Duodenal mucosa (tissue), 2 donors: ENCODE results near the gene DMRTA2.

Experiments used
- H3K27ac ChIP-seq: one replicate; pipeline ENCODE4 v1.7.0; 2013; ENCODE audit warnings: low read depth, low read length
- H3K27me3 ChIP-seq, 2 donors: one replicate each; pipeline ENCODE4 v1.7.0; 2013; ENCODE audit warnings: low read length in 2 of 2, control low read depth in 1 of 2; ENCODE audit not compliant: insufficient read depth in 2 of 2, control insufficient read depth in 1 of 2
- H3K36me3 ChIP-seq, 2 donors: one replicate each; pipeline ENCODE4 v1.7.0; 2013; ENCODE audit warnings: low read length in 2 of 2, control low read depth in 1 of 2; ENCODE audit not compliant: insufficient read depth in 2 of 2, control insufficient read depth in 1 of 2
- H3K4me1 ChIP-seq, 2 donors: one replicate each; pipeline ENCODE4 v1.7.0; 2013; ENCODE audit warnings: low read length in 2 of 2, control low read depth in 1 of 2; ENCODE audit not compliant: insufficient read depth in 2 of 2, control insufficient read depth in 1 of 2
- H3K4me3 ChIP-seq, 2 donors: one replicate each; pipeline ENCODE4 v1.7.0; 2013; ENCODE audit warnings: low read length in 2 of 2, low read depth in 1 of 2
- H3K9ac ChIP-seq, 2 donors: one replicate each; pipeline ENCODE4 v1.7.0; 2013; ENCODE audit warnings: low read length in 2 of 2, low read depth in 1 of 2
- H3K9me3 ChIP-seq, 2 donors: one replicate each; pipeline ENCODE4 v1.7.0; 2013; ENCODE audit warnings: low read length in 2 of 2, control low read depth in 1 of 2; ENCODE audit not compliant: control insufficient read depth in 1 of 2

DMRTA2 gene

DNA sequence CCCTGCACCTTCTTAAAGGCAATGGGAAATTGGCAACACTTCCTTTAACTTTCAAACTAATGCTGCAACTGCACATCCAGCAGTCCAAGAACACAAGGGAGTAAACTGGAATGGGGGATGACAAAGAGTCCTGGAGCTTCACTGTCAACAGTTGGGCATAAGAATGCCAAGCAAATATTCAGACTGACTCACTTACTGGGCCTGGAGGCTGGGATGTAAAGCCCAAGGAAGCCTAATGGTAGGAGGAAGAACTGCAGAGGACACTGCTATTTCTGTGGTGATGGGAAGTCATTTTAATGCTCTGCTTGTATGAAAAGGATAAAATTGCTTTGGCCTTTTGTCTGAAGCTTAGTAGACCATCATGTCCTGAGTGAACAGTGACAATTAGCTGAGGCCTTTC is 15.7 kb upstream of the DMRTA2 start:
- Histone ChIP-seq H3K9ac (no peak overlapping the region), H3K36me3 (peaks cover 0 to 23% of the 10 kb centered on the region in 2 donors), H3K4me1 (no peaks in the 10 kb centered on the region), H3K27ac (no peak overlapping the region), H3K4me3 (no peak overlapping the region), H3K27me3 (peaks cover 0 to under 1% of the 10 kb centered on the region in 2 donors), H3K9me3 (no peaks in the 10 kb centered on the region)

DNA sequence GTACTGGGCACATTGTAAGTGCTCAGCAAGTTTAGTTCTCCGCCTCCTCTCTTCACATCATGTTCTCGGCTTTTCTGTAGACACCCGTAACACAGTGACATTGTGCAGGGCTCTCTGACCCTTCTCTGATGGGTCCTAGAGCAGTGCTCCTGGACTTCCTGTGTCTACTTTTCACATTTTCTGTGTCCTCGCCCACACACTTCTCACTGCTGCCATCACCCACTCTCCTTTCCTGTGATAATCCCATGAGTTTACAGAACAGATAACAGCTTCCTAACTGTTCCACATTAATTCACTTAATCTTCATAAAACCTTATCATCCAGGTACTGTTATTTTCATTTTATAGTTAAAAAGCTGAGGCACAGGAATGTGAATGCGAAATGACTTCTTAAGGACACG is 13.2 kb upstream of the DMRTA2 start:
- Histone ChIP-seq H3K27me3 (peaks cover 6 to 24% of the 10 kb centered on the region in 2 donors), H3K27ac (no peak overlapping the region), H3K36me3 (peaks cover 0 to 23% of the 10 kb centered on the region in 2 donors), H3K9ac (no peak overlapping the region), H3K4me3 (no peak overlapping the region), H3K9me3 (no peaks in the 10 kb centered on the region), H3K4me1 (no peaks in the 10 kb centered on the region)

DNA sequence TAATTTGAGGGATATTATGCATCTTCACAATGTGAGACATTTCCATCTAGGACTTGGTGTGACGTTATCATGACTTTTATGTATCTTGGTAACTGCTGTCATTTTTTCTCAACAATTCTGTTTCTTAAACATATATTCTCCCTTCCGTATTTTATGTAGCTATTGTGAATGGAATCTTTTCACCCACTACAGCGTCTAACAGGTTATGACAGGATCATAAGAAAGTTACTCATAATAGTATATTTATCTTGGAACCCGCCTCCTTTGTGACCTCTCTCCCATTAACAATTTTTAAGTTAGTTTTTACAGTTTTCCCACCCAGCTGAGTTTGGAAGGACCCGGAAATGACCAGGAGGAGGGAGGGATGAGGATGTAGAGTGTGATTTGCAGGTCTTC is 6.8 kb upstream of the DMRTA2 start:
- Histone ChIP-seq H3K4me3 (no peak overlapping the region), H3K27me3 (peaks cover 65 to 88% of the 10 kb centered on the region in 2 donors), H3K9ac (no peak overlapping the region), H3K9me3 (no peaks in the 10 kb centered on the region), H3K27ac (no peak overlapping the region), H3K4me1 (peaks cover 5 to 11% of the 10 kb centered on the region in 2 donors), H3K36me3 (no peaks in the 10 kb centered on the region)

DNA sequence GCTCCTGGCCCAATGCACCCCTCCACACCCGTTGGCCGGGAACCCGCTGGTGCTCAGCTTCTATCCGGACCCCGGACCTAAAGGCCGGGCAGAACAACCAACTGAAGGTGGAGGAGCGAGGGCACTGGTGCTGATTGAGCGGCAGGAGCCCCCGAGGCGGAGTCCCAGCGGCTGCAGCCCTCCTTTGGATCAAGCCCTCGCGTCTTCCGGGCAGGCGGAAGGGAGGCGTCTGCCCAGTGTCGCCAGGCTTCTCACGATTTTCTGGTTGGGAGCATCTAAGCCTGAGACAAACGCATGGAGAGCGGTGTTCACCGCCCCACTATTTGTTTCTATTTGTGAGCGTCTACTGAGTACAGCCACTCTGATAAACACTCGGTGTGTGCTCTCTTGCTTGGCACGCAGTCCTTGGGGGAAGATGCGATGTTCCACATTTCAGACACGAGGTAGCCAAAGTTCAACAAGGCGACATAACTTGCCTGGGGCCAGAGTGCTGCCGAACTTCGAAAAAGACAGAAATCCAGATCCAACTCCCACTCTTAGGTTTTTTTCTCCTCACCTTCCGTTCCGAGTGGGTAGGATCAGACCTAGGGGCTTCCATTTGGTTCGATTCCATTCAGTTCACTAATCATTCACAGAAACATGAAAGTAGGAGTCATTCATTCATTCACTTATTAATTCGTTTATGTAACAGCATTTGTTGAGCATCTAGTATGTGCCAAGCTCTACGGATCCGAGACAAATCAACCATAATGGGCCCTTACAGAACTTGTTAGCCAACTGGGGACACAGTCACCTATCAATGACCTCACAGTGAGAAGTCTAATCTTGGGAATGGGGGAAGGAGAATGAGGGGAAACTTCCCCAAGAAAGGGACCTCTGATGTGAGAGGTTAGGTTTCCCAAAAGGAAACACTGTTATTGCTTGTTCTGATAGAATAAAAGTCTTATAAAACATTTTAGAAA is 4.9 kb upstream of the DMRTA2 start:
- H3K4me3 ChIP-seq: no peak overlapping the region
- no peak overlapping the region for H3K27ac ChIP-seq
- H3K36me3 ChIP-seq: no peaks in the 10 kb centered on the region
- H3K27me3 ChIP-seq: peaks cover 82 to 100% of the 10 kb centered on the region in 2 donors
- peaks cover 19% of the 10 kb centered on the region in 2 donors for H3K4me1 ChIP-seq
- H3K9ac ChIP-seq: no peak overlapping the region
- no peaks in the 10 kb centered on the region for H3K9me3 ChIP-seq

DNA sequence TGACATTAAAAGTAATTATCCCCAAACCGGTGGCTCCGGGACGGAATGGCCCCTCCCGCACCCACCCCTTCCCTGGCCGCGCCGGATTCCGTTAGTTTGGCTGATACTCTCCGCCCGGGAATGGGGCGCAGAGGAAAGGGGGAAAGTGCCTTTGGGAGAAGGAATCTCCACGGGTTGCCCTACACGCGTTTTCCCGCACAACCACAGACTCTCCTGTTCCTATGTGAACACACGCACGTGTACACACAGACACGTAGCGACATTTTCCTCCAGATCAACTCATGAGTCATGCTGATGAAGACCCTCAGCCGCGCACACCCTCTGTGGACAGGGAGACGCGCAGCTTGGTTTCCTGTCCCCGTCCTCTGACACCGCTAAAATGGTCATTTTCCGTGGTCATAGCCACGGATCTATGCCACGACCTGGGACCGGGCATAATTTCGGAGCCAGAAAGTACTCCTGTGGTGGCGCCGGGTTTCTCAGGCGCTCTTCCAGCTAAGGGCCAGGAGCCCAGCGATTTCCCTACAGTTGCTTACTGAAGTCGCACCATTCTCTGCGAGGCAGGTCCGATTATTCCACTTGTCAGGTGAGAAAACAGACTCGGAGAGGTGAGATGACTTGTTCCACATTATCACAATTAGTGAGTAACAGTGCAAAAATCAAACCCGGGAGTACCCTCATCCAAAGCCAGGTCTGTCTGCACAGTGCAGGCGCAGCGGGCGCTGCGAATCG is 4.0 kb upstream of the DMRTA2 start:
- Histone ChIP-seq H3K27me3 (peaks cover 91 to 100% of the 10 kb centered on the region in 2 donors), H3K4me3 (no peak overlapping the region), H3K9me3 (no peaks in the 10 kb centered on the region), H3K4me1 (peaks cover 19% of the 10 kb centered on the region in 2 donors), H3K27ac (no peak overlapping the region), H3K9ac (no peak overlapping the region), H3K36me3 (no peaks in the 10 kb centered on the region)

DNA sequence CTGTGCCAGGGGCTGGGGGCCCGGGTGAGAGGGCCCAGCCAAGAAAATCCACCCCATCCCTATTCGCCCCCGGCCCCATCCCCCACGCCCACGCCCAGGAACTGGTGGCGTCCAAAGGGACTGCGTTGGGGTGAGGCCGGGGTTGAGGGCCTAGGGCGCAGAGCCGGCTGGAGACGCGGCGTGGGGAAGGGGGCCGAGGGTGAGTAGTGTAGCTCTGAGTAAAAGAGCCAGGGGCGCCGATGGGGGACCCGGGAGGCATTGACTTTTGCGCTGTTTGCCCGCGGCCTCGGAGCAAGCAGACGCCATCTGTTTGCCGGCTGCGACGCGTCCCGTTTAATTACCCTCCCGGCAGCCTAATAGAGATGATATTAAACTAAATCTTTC is 3.5 kb upstream of the DMRTA2 start:
- H3K27me3 ChIP-seq: peaks cover 92 to 100% of the 10 kb centered on the region in 2 donors
- H3K9me3 ChIP-seq: no peaks in the 10 kb centered on the region
- no peak overlapping the region for H3K27ac ChIP-seq
- H3K4me3 ChIP-seq: no peak overlapping the region
- peaks cover 19% of the 10 kb centered on the region in 2 donors for H3K4me1 ChIP-seq
- H3K9ac ChIP-seq: no peak overlapping the region
- H3K36me3 ChIP-seq: no peaks in the 10 kb centered on the region

DNA sequence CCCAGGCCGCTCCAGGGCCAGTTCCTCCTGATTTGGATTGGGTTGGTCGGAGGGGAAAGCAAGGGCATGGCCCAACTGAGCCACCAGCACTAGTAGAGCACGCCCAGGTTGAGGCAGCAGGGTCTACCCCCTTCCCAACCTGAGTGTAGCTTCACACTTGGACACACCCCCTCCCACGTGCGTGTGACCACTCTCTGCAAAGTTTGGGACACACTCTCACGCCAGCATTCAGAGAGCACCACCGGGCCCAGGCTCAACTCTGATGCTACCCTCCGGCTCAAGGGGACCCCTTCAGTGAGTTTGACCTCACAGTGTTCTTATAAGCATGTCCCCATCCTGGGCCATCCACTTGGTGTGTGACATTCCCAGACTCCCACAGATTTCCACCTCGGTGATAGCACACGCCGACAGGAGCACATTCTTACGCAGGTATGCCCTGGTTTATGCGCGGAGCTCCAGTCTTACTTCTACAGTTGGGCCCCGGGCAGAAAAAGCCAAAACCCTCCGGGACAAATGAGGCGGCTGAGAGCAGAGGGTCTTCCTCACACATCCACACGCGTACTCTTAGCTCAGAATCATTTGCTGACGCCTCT is 3.0 kb upstream of the DMRTA2 start:
- Histone ChIP-seq H3K27me3 (peaks cover 91 to 100% of the 10 kb centered on the region in 2 donors), H3K4me1 (peaks cover 19% of the 10 kb centered on the region in 2 donors), H3K9me3 (no peaks in the 10 kb centered on the region), H3K27ac (no peak overlapping the region), H3K4me3 (no peak overlapping the region), H3K36me3 (no peaks in the 10 kb centered on the region), H3K9ac (no peak overlapping the region)

DNA sequence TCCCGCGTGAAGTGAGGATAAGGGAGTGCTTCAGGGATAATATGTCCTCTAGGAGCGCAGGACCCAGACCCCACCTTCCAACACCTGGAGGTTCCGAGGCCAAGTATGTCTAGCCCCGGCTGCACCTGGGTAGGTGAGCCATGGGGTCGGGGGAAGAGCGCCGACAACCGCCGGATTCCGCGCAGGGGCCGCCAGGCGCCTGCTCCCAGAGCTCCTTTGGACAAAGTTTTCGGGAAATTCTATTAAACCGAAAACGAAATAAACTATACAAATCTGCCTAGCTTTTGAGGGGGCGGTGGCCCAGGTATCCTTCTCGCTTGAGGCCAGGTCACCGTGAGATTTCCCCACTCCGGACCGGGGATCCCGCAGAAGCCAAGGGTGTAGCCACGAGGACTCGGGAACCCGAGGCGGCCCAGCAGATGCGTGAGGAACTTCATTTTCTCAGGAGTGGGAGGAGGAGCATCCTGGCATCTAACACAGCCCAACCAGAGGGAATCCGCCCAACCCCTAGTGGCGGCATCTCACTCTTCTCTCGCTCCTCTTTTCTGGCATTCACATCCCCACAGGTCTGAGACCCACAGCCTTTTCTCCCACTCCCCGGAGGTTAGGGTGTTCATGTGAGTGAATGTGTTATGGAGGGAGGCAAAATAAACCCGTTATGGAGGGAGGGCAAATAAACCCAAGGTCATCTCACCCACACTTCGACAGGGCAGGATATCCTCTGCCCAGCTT is 2.3 kb upstream of the DMRTA2 start:
- Histone ChIP-seq H3K27ac (no peak overlapping the region), H3K4me1 (peaks cover 15 to 19% of the 10 kb centered on the region in 2 donors), H3K9me3 (no peaks in the 10 kb centered on the region), H3K4me3 (no peak overlapping the region), H3K27me3 (peaks cover 91 to 99% of the 10 kb centered on the region in 2 donors), H3K36me3 (no peaks in the 10 kb centered on the region), H3K9ac (no peak overlapping the region)

DNA sequence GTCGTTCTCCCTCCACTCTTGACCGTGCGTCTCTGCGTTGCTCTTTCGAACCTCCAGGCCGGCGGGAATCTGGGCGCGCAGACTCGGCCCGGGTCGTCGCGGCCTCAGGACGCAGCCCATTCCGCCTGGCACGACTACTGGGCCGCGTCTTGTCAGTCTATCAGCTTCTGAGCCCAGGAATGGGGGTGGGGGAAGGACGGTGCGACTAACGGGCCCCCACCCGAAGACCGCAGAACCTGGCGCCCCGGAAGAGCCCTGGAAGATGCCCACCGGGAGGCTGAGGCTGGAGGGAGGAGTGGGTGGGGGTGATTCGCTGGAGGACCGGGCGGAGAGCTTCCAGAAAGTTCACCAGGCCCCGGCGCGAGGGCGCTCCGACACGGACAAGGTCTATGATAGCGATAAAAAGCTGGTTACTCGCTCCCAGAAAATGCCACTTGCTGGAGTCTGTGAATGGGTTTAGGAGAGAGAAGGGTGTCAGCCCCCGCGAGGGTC is 1.7 kb upstream of the DMRTA2 start:
- peaks cover 12 to 19% of the 10 kb centered on the region in 2 donors for H3K4me1 ChIP-seq
- H3K9ac ChIP-seq: no peak overlapping the region
- H3K4me3 ChIP-seq: peak overlapping the region in 1 of 2 donors; percentile 71
- no peaks in the 10 kb centered on the region for H3K9me3 ChIP-seq
- no peaks in the 10 kb centered on the region for H3K36me3 ChIP-seq
- H3K27ac ChIP-seq: no peak overlapping the region
- H3K27me3 ChIP-seq: peaks cover 91 to 99% of the 10 kb centered on the region in 2 donors
